Smooth muscle cell (in vitro differentiated cells): Measurements from ENCODE around the gene NEUROG2. TPM values are rescaled to one million over a fixed set of nuclear protein-coding genes. Genes with fewer than 3 reads are reported as not detected.

Experiments used
- DNase-seq: peaks from one replicate; lab custom pipeline; 2025; ENCODE audit not compliant: unreplicated experiment; lab: John Stamatoyannopoulos, UW
- H2AFZ ChIP-seq: fragments of 200-600 bp; sonication (generic); 2 replicates; pipeline ENCODE4 v1.6.0; 2016; ENCODE audit warnings: antibody characterized with exemption, low read depth, mild to moderate bottlenecking
- H3F3A ChIP-seq: fragments of 200-600 bp; sonication (generic); 2 replicates; pipeline ENCODE4 v1.6.0; 2017; ENCODE audit warnings: antibody characterized with exemption, low read depth
- H3K27ac ChIP-seq: fragments of 200-600 bp; sonication (generic); 2 replicates; pipeline ENCODE4 v1.5.1; 2016; ENCODE audit warnings: low read depth, mild to moderate bottlenecking
- H3K27me3 ChIP-seq: fragments of 200-600 bp; sonication (generic); 2 replicates; pipeline ENCODE4 v1.6.1; 2016; ENCODE audit warnings: low read depth, mild to moderate bottlenecking
- H3K36me3 ChIP-seq: fragments of 200-600 bp; sonication (generic); 2 replicates; pipeline ENCODE4 v1.5.1; 2016; ENCODE audit warnings: low read depth
- H3K4me1 ChIP-seq: fragments of 200-600 bp; sonication (generic); 2 replicates; pipeline ENCODE4 v1.5.1; 2016; ENCODE audit warnings: low read depth
- H3K4me2 ChIP-seq: fragments of 200-600 bp; sonication (generic); 2 replicates; pipeline ENCODE4 v1.6.0; 2016; ENCODE audit warnings: mild to moderate bottlenecking
- H3K4me3 ChIP-seq: fragments of 200-600 bp; sonication (generic); 2 replicates; pipeline ENCODE4 v1.5.1; 2016; ENCODE audit warnings: mild to moderate bottlenecking
- H3K79me2 ChIP-seq: fragments of 200-600 bp; sonication (generic); 2 replicates; pipeline ENCODE4 v1.6.0; 2016; ENCODE audit warnings: low read depth, mild to moderate bottlenecking
- H3K9ac ChIP-seq: fragments of 200-600 bp; sonication (generic); 2 replicates; pipeline ENCODE4 v1.6.0; 2016; ENCODE audit warnings: low read depth
- H3K9me3 ChIP-seq: fragments of 200-600 bp; sonication (generic); replicated peaks from 2 replicates; pipeline ENCODE4 v1.5.1; 2016; ENCODE audit warnings: low read depth
- H4K20me1 ChIP-seq: fragments of 200-600 bp; sonication (generic); 2 replicates; pipeline ENCODE4 v1.6.0; 2016; ENCODE audit warnings: low read depth
- CTCF ChIP-seq: fragments of 200-600 bp; sonication (generic); IDR thresholded peaks from 2 replicates; pipeline ENCODE4 v1.5.1; 2017; ENCODE audit warnings: borderline replicate concordance, mild to moderate bottlenecking, antibody characterized with exemption; ENCODE audit not compliant: insufficient read depth, poor library complexity, severe bottlenecking
- WGBS: methylation state at CpG from one replicate; pipeline ENCODE4 v1.1.7; 2016; ENCODE audit warnings: low lambda C conversion rate; 5-methylcytosine and 5-hydroxymethylcytosine counted together
- polyA plus RNA-seq: library from polyadenylated mRNA; unstranded; fragments of >200 nt; fragmentation: Nextera tagmentation; extraction: Ambion mirVana; gene quantifications from 2 replicates; pipeline ENCODE4 v1.2.1, GENCODE V29; 2016
- total RNA-seq: library from RNA; depleted of rRNA; stranded (reverse); fragments of >200 nt; gene quantifications from 2 replicates; pipeline ENCODE4 v1.2.3, GENCODE V29; 2014

NEUROG2 gene
- total and polyA plus RNA-seq, 2 experiments from 2014 or later: not detected

GRCh38 chr4:112517067-112517634 lies 1.2 kb upstream of the NEUROG2 start:
- Histone ChIP-seq H4K20me1 (no peaks in the 10 kb centered on the region), H3F3A (peaks cover 4% of the 10 kb centered on the region), H3K4me3 (no peak overlapping the region), H3K4me1 (peaks cover 43% of the 10 kb centered on the region), H3K36me3 (no peaks in the 10 kb centered on the region), H3K27ac (no peak overlapping the region), H3K27me3 (peaks cover 100% of the 10 kb centered on the region), H3K9me3 (no peaks in the 10 kb centered on the region), H3K79me2 (no peaks in the 10 kb centered on the region), H2AFZ (no peak overlapping the region), H3K9ac (no peak overlapping the region), H3K4me2 (peak overlapping the region; percentile 94)
- WGBS: under 1% methylated on average over 20 of the region's 20 CpGs
- TF ChIP-seq CTCF: no peak
- DNase-seq: no peak

- Histone ChIP-seq H2AFZ (no peak overlapping the region), H3K27me3 (peaks cover 100% of the 10 kb centered on the region), H3K9ac (no peak overlapping the region), H3K9me3 (no peaks in the 10 kb centered on the region), H3K27ac (no peak overlapping the region), H3K4me1 (peaks cover 39% of the 10 kb centered on the region), H4K20me1 (no peaks in the 10 kb centered on the region), H3K4me2 (peak overlapping the region; percentile 94), H3K4me3 (peak overlapping the region; percentile 54), H3K36me3 (no peaks in the 10 kb centered on the region), H3F3A (no peaks in the 10 kb centered on the region), H3K79me2 (no peaks in the 10 kb centered on the region)
- TF ChIP-seq CTCF: no peak
- DNase-seq: no peak
- 1% methylated on average over 50 of the region's 55 CpGs for WGBS
These were observed 589 bp upstream of the NEUROG2 start for GRCh38 chr4:112516471-112517066.

- 1% methylated on average over 66 of the region's 96 CpGs for WGBS
- Histone ChIP-seq H3K4me3 (peak overlapping the region; percentile 54), H3K79me2 (no peaks in the 10 kb centered on the region), H3K4me2 (peak overlapping the region; percentile 94), H3F3A (no peaks in the 10 kb centered on the region), H2AFZ (peak overlapping the region; percentile 94), H3K27me3 (peaks cover 100% of the 10 kb centered on the region), H3K27ac (no peak overlapping the region), H4K20me1 (no peaks in the 10 kb centered on the region), H3K36me3 (no peaks in the 10 kb centered on the region), H3K9ac (no peak overlapping the region), H3K4me1 (peaks cover 40% of the 10 kb centered on the region), H3K9me3 (no peaks in the 10 kb centered on the region)
- no peak for TF ChIP-seq CTCF
- no peak for DNase-seq
These were observed 548 bp downstream of the NEUROG2 start for GRCh38 chr4:112515198-112516065.
